Osteocyte (in vitro differentiated cells): ENCODE data around the gene UBXN10. TPM values are rescaled to one million over a fixed set of nuclear protein-coding genes. Genes with fewer than 3 reads are reported as not detected.

ENCODE experiments used
- DNase-seq: peaks from one replicate; pipeline ENCODE4 v3.0.0; 2021; ENCODE audit warnings: mixed read lengths; ENCODE audit not compliant: unreplicated experiment; ENCODE audit errors: extremely low spot score
- H3K27ac Mint-ChIP-seq: one replicate; pipeline ENCODE4 v1.8.0; 2021; ENCODE audit warnings: mild to moderate bottlenecking, mixed read lengths; ENCODE audit not compliant: unreplicated experiment
- H3K27me3 Mint-ChIP-seq: one replicate; pipeline ENCODE4 v1.8.0; 2021; ENCODE audit warnings: mixed read lengths; ENCODE audit not compliant: unreplicated experiment
- H3K36me3 Mint-ChIP-seq: one replicate; pipeline ENCODE4 v1.8.0; 2021; ENCODE audit warnings: mixed read lengths; ENCODE audit not compliant: unreplicated experiment
- H3K4me1 Mint-ChIP-seq: one replicate; pipeline ENCODE4 v1.8.0; 2021; ENCODE audit warnings: mixed read lengths; ENCODE audit not compliant: unreplicated experiment
- H3K4me3 Mint-ChIP-seq: one replicate; pipeline ENCODE4 v1.8.0; 2021; ENCODE audit warnings: mild to moderate bottlenecking, moderate library complexity, mixed read lengths; ENCODE audit not compliant: unreplicated experiment
- H3K9me3 Mint-ChIP-seq: one replicate; pipeline ENCODE4 v1.8.0; 2021; ENCODE audit warnings: mixed read lengths; ENCODE audit not compliant: unreplicated experiment
- long read RNA-seq: library from polyadenylated mRNA; unstranded; transcript quantifications from one replicate; pipeline ENCODE4 v2.0.0, GENCODE V29; 2021
- total RNA-seq: library from RNA; stranded (reverse); gene quantifications from 2 replicates; pipeline ENCODE4 v1.2.1, GENCODE V29; 2021
- TF ChIP-seq, protein P1 (sequence below): fragments of 200-600 bp; sonication (generic); IDR thresholded peaks from 2 replicates; pipeline ENCODE4 v1.5.0; 2021; ENCODE audit warnings: antibody characterized with exemption, mild to moderate bottlenecking, moderate library complexity

Gene UBXN10
- not detected in 2 replicates for total RNA-seq
- long read RNA-seq, full-length matches to known transcripts = 1 of 1 reads
- long read RNA-seq, partial matches to known transcripts = 0 of 1 reads
- long read RNA-seq, other reads (novel, unspliced or antisense) = 0 of 1 reads

- no peak within 1 kb of the TSS for H3K27ac Mint-ChIP-seq
- H3K9me3 Mint-ChIP-seq = no peaks in the 10 kb centered on the region
- DNase-seq = no peak
- no peaks in the 10 kb centered on the region for H3K36me3 Mint-ChIP-seq
- peaks cover 57% of the 10 kb centered on the region for H3K27me3 Mint-ChIP-seq
- TF ChIP-seq, protein P1, sequence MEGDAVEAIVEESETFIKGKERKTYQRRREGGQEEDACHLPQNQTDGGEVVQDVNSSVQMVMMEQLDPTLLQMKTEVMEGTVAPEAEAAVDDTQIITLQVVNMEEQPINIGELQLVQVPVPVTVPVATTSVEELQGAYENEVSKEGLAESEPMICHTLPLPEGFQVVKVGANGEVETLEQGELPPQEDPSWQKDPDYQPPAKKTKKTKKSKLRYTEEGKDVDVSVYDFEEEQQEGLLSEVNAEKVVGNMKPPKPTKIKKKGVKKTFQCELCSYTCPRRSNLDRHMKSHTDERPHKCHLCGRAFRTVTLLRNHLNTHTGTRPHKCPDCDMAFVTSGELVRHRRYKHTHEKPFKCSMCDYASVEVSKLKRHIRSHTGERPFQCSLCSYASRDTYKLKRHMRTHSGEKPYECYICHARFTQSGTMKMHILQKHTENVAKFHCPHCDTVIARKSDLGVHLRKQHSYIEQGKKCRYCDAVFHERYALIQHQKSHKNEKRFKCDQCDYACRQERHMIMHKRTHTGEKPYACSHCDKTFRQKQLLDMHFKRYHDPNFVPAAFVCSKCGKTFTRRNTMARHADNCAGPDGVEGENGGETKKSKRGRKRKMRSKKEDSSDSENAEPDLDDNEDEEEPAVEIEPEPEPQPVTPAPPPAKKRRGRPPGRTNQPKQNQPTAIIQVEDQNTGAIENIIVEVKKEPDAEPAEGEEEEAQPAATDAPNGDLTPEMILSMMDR = no peak
- no peaks in the 10 kb centered on the region for H3K4me1 Mint-ChIP-seq
- no peak within 1 kb of the TSS for H3K4me3 Mint-ChIP-seq
These were observed at the start of gene UBXN10, which contains the start of gene PLA2G2C for GRCh38 chr1:20185834-20186782. Gene UBXN10 (plus strand): TSS chr1:20186096. CDS start chr1:20190562, 4,466 bp downstream. Gene PLA2G2C (minus strand): TSS chr1:20186518. CDS start chr1:20177363, 9,155 bp downstream.

DNA sequence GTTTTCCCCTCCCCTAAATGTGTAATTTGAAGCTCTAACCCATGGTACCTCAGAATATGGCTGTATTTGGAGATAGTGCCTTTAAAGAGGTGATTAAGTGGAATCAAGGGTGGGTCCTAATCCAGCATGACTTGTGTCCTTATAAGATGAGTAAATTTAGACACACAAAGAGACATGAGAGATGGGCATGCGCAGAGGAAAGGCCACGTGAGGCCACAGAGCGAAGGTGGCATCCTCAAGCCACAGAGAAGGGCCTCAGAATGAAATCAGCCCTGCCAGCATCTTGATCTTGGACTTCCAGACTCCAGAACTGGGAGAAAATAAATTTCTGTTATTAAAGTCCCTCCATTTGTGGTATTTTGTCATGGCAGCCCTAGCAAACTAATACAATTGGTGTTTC is 49.6 kb upstream of the UBXN10 start:
- Mint-ChIP-seq H3K9me3 (no peaks in the 10 kb centered on the region), H3K27me3 (peaks cover 7% of the 10 kb centered on the region), H3K36me3 (no peaks in the 10 kb centered on the region), H3K4me1 (no peaks in the 10 kb centered on the region), H3K4me3 (no peak overlapping the region), H3K27ac (no peak overlapping the region)
- TF ChIP-seq, protein P1 = no peak
- no peak for DNase-seq

DNA sequence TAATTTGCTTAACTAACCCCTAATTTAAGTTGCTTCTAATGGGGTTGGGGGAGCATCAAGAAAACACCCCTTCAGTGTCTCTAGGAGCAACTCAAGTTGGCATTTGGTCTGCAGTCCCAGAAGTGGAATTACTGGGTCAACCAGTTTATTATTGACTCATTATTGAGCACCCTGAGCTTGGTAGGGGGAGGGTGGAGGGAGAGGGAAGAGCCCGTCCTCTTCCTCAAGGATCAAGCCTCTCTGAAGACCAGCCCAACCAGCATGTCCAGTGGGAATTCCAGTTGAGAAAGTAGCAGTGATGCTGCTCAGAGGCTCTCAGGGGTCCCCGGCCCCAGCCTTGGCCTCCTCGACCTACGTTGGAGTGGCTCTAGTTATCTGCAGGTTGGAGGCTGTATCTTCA is 48.8 kb upstream of the UBXN10 start:
- Mint-ChIP-seq H3K27ac (no peak overlapping the region), H3K27me3 (peaks cover 5% of the 10 kb centered on the region), H3K4me3 (no peak overlapping the region), H3K4me1 (no peaks in the 10 kb centered on the region), H3K9me3 (no peaks in the 10 kb centered on the region), H3K36me3 (no peaks in the 10 kb centered on the region)
- TF ChIP-seq, protein P1 = no peak
- DNase-seq = no peak

DNA sequence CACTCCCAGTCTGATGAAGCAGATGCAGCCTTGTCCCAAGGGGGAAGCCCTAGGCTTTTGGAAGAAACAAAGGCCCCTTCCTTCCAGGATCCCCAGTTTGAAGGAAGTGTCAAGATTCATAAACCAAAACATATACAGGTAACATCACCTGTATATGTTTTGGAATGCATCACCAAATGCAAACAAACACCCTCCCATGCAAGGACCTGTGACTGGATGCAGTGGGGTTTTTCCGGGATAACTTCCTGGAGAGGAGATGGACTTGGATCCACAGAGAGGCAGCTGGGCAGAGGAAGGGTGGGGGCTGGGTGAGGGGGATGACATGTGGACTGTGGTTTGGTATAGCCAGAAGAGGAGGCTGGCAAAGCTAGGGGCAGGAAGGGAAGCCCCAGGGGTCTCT is 48.3 kb upstream of the UBXN10 start:
- Mint-ChIP-seq H3K27me3 (peaks cover 2% of the 10 kb centered on the region), H3K9me3 (no peaks in the 10 kb centered on the region), H3K27ac (no peak overlapping the region), H3K36me3 (no peaks in the 10 kb centered on the region), H3K4me1 (no peaks in the 10 kb centered on the region), H3K4me3 (no peak overlapping the region)
- no peak for DNase-seq
- TF ChIP-seq, protein P1 = no peak

DNA sequence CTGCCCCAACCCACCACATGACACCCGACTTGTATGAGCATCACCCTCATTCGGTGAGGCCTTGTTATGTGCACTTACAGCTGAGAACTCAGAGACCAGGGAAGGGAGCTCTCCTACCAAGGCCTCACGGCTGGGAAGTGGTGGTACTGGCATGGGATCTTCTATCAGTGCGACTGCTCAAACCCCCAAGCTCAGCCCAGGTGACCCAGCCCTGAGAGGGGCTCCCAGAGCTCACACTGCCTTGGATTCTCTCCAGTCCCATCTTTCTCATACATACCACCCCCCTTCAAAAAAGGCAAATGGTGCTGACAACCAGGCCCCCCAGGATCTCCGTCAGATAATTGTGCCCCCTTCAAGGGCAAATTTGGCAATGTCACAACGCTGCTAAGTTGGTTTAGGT is 47.5 kb upstream of the UBXN10 start:
- H3K4me3 Mint-ChIP-seq = no peak overlapping the region
- H3K9me3 Mint-ChIP-seq = no peaks in the 10 kb centered on the region
- H3K36me3 Mint-ChIP-seq = no peaks in the 10 kb centered on the region
- peaks cover 2% of the 10 kb centered on the region for H3K27me3 Mint-ChIP-seq
- TF ChIP-seq, protein P1 = no peak
- H3K4me1 Mint-ChIP-seq = no peaks in the 10 kb centered on the region
- no peak overlapping the region for H3K27ac Mint-ChIP-seq
- DNase-seq = no peak
